PFSK-1 (cell line): ENCODE measurements around the gene HIPK1.

Experiments used
- POLR2AphosphoS5 ChIP-seq: IDR thresholded peaks from 2 replicates; pipeline ENCODE4 v1.6.1; 2012; ENCODE audit warnings: low read depth, mild to moderate bottlenecking, control low read depth, low read length, moderate library complexity
- TAF1 ChIP-seq: IDR thresholded peaks from 2 replicates; pipeline ENCODE4 v1.6.1; 2012; ENCODE audit warnings: low read length, control low read depth, borderline replicate concordance; ENCODE audit not compliant: insufficient read depth

GRCh38 chr1:113904674-113905434 lies 24.3 kb upstream of the HIPK1 start, which contains the start of the genes AP4B1 and DCLRE1B:
- TF ChIP-seq TAF1 (peak; percentile 82; the same call in 1 of the 2 replicates), POLR2AphosphoS5 (peak; percentile 90)
